Measurements from ENCODE around the gene RBM38.

- TF ChIP-seq CTCF (IDR thresholded peaks at IDR 0.05): no peak
- no peak for TF ChIP-seq POLR2A (IDR thresholded peaks at IDR 0.05)
These were observed 37.8 kb upstream of the RBM38 start for GRCh38 chr20:57353351-57353750.

All from Peyer's patch (tissue), 4 donors.